Esophagus squamous epithelium (tissue), 5 donors: ENCODE results near the gene SNX7. TPM values are rescaled to one million over a fixed set of nuclear protein-coding genes. Genes with fewer than 3 reads are reported as not detected.

ENCODE experiments used
- DNase-seq: peaks from one replicate; lab custom pipeline; 2025; lab: John Stamatoyannopoulos, UW
- H3K27ac ChIP-seq, 4 donors: fragments of 200-600 bp; sonication (generic); one replicate each; pipeline ENCODE4 v1.5.1; 2016 to 2019; ENCODE audit warnings: mild to moderate bottlenecking in 1 of 4
- H3K27me3 ChIP-seq, 4 donors: fragments of 200-600 bp; sonication (generic); 1 replicate in 3 of 4; 2 replicates in 1 of 4; pipeline versions ENCODE4 v1.5.1 to v1.6.0; 2017 to 2021; ENCODE audit warnings: antibody characterized with exemption in 1 of 4
- H3K36me3 ChIP-seq, 3 donors: fragments of 200-600 bp; sonication (generic); one replicate each; pipeline ENCODE4 v1.5.1; 2016 to 2019
- H3K4me1 ChIP-seq, 3 donors: fragments of 200-600 bp; sonication (generic); one replicate each; pipeline ENCODE4 v1.5.1; 2017 to 2019
- H3K4me3 ChIP-seq, 4 donors: fragments of 200-600 bp; sonication (generic); 1 replicate in 3 of 4; 2 replicates in 1 of 4; pipeline ENCODE4 v1.5.1; 2016 to 2019; ENCODE audit warnings: mild to moderate bottlenecking in 2 of 4, moderate library complexity in 1 of 4
- H3K9me3 ChIP-seq, 3 donors: fragments of 200-600 bp; sonication (generic); one replicate each; pipeline ENCODE4 v1.5.1; 2016 to 2019
- POLR2A ChIP-seq, 4 donors: fragments of 450-650 bp; IDR thresholded peaks; one replicate each; pipeline ENCODE4 v1.6.1; 2017; ENCODE audit warnings: antibody characterized with exemption in 4 of 4, mild to moderate bottlenecking in 4 of 4, moderate library complexity in 3 of 4
- WGBS, 2 donors: methylation state at CpG; one replicate each; pipeline ENCODE4 v1.1.5; 2018; 5-methylcytosine and 5-hydroxymethylcytosine counted together
- intact Hi-C: fragments of 100-400 bp; cut with DNase I; formaldehyde crosslinking; loops from one replicate; pipeline ENCODE4 v1.15.0; 2022
- total RNA-seq, 4 donors: library from RNA; depleted of rRNA; stranded (reverse); fragments of >200 nt; gene quantifications; one replicate each; pipeline ENCODE4 v1.1.0, GENCODE V29; 2016
- TF ChIP-seq, protein P1 (sequence below), 6 experiments: fragments of 450-650 bp in 4 of 6; fragments of 200-600 bp in 2 of 6; sonication (generic) in 2 of 6; IDR thresholded peaks; one replicate each; pipeline ENCODE4 v1.5.1; 2016 to 2019; ENCODE audit warnings: antibody characterized with exemption in 6 of 6, mild to moderate bottlenecking in 4 of 6, moderate library complexity in 4 of 6
- donor health status: DM: yes; HTN: yes; CAD: no.

Gene SNX7
- total RNA-seq, 4 donors from 2014 or later = 9.1 to 33.9 (median 22.1) TPM

GRCh38 chr1:98794196-98794886 is 132.8 kb downstream of the SNX7 start:
- H3K4me3 ChIP-seq = no peak overlapping the region
- intact Hi-C loops = no loop called here
- no peak for DNase-seq
- no peaks in the 10 kb centered on the region for H3K9me3 ChIP-seq
- no peaks in the 10 kb centered on the region for H3K4me1 ChIP-seq
- H3K27ac ChIP-seq = no peak overlapping the region
- no peaks in the 10 kb centered on the region for H3K36me3 ChIP-seq
- TF ChIP-seq, protein P1, sequence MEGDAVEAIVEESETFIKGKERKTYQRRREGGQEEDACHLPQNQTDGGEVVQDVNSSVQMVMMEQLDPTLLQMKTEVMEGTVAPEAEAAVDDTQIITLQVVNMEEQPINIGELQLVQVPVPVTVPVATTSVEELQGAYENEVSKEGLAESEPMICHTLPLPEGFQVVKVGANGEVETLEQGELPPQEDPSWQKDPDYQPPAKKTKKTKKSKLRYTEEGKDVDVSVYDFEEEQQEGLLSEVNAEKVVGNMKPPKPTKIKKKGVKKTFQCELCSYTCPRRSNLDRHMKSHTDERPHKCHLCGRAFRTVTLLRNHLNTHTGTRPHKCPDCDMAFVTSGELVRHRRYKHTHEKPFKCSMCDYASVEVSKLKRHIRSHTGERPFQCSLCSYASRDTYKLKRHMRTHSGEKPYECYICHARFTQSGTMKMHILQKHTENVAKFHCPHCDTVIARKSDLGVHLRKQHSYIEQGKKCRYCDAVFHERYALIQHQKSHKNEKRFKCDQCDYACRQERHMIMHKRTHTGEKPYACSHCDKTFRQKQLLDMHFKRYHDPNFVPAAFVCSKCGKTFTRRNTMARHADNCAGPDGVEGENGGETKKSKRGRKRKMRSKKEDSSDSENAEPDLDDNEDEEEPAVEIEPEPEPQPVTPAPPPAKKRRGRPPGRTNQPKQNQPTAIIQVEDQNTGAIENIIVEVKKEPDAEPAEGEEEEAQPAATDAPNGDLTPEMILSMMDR (IDR thresholded peaks at IDR 0.05) = peak; percentile 35 to 71 (median 58)
- TF ChIP-seq POLR2A (IDR thresholded peaks at IDR 0.05) = no peak
- no peaks in the 10 kb centered on the region for H3K27me3 ChIP-seq
- 21 to 22% methylated on average over 3 of the region's 3 CpGs for WGBS, 2 donors

GRCh38 chr1:98796049-98796448 is 134.5 kb downstream of the SNX7 start:
- no peak overlapping the region for H3K4me3 ChIP-seq
- no peaks in the 10 kb centered on the region for H3K36me3 ChIP-seq
- intact Hi-C loops = no loop called here
- H3K4me1 ChIP-seq = no peaks in the 10 kb centered on the region
- no peaks in the 10 kb centered on the region for H3K27me3 ChIP-seq
- TF ChIP-seq, protein P1 (IDR thresholded peaks at IDR 0.05) = no peak
- TF ChIP-seq POLR2A (IDR thresholded peaks at IDR 0.05) = no peak
- WGBS, 2 donors = 36 to 41% methylated on average over 1 of the region's 1 CpG
- H3K9me3 ChIP-seq = no peaks in the 10 kb centered on the region
- H3K27ac ChIP-seq = no peak overlapping the region
- no peak for DNase-seq

DNA sequence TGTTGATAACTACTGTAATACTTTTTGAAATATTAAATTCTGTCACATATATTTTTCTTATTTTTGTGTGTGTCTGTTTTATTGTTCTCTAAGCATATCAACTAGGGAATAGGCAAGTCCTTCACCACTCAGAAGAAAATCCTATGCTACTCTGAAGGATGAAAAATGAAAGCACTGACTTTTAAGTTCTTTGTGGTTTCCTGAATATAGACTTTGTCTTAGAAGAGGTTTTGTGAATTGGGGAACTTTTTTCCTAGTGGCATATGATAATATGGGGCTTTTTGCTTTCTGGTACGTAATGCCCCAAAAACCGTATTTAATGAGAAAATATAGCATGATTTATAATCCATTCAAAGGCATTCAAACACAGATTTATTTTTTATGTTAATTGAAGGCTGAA is 136.0 kb downstream of the SNX7 start:
- TF ChIP-seq POLR2A (IDR thresholded peaks at IDR 0.05) = no peak
- TF ChIP-seq, protein P1 (IDR thresholded peaks at IDR 0.05) = no peak
- Histone ChIP-seq H3K27ac (no peak overlapping the region), H3K36me3 (no peaks in the 10 kb centered on the region), H3K27me3 (no peaks in the 10 kb centered on the region), H3K4me1 (no peaks in the 10 kb centered on the region), H3K4me3 (no peak overlapping the region), H3K9me3 (no peaks in the 10 kb centered on the region)
- no peak for DNase-seq
- intact Hi-C loops = no loop called here
- WGBS, 2 donors = 49 to 74% methylated on average over 2 of the region's 2 CpGs
